OCI-LY1 (cell line): ENCODE results near the gene TXNRD3.

Experiments used
- H2AFZ ChIP-seq: fragments of 200-600 bp; sonication (generic), shearing (Covaris generic); 2 replicates; pipeline ENCODE4 v1.6.0; 2014; ENCODE audit warnings: antibody characterized with exemption, mild to moderate bottlenecking, low read length
- H3F3A ChIP-seq: fragments of 200-600 bp; sonication (generic), shearing (Covaris generic); 2 replicates; pipeline ENCODE4 v1.6.0; 2014; ENCODE audit warnings: mild to moderate bottlenecking, antibody characterized with exemption, low read length, moderate library complexity; ENCODE audit not compliant: insufficient read depth
- H3K27ac ChIP-seq: fragments of 200-600 bp; sonication (generic); 2 replicates; pipeline ENCODE4 v1.5.1; 2014; ENCODE audit warnings: low read length, mixed run types, mild to moderate bottlenecking, low read depth; ENCODE audit not compliant: poor library complexity, severe bottlenecking
- H3K27me3 ChIP-seq: fragments of 200-600 bp; sonication (generic); 2 replicates; pipeline ENCODE4 v1.6.0; 2014; ENCODE audit warnings: antibody characterized with exemption, mild to moderate bottlenecking, low read length, moderate library complexity; ENCODE audit not compliant: insufficient read depth
- H3K36me3 ChIP-seq: fragments of 200-600 bp; sonication (generic); 2 replicates; pipeline ENCODE4 v1.6.1; 2014; ENCODE audit warnings: mild to moderate bottlenecking, antibody characterized with exemption, low read length, moderate library complexity, mixed read lengths; ENCODE audit not compliant: insufficient read depth
- H3K4me1 ChIP-seq: fragments of 200-600 bp; sonication (generic); 2 replicates; pipeline ENCODE4 v1.5.1; 2014; ENCODE audit warnings: mild to moderate bottlenecking, low read length, moderate library complexity; ENCODE audit not compliant: insufficient read depth, severe bottlenecking
- H3K4me2 ChIP-seq: fragments of 200-600 bp; sonication (generic), shearing (Covaris generic); 2 replicates; pipeline ENCODE4 v1.6.1; 2014; ENCODE audit warnings: low read length
- H3K4me3 ChIP-seq: fragments of 200-600 bp; sonication (generic); 2 replicates; pipeline ENCODE4 v1.5.1; 2014; ENCODE audit warnings: low read length, low read depth, mild to moderate bottlenecking, mixed read lengths; ENCODE audit not compliant: poor library complexity, severe bottlenecking
- H3K79me2 ChIP-seq: fragments of 200-600 bp; shearing (Covaris generic); 2 replicates; pipeline ENCODE4 v1.6.1; 2016; ENCODE audit warnings: mixed run types, low read length, mixed read lengths; ENCODE audit not compliant: insufficient read depth
- H3K9ac ChIP-seq: fragments of 200-600 bp; sonication (generic), shearing (Covaris generic); 2 replicates; pipeline ENCODE4 v1.6.1; 2014; ENCODE audit warnings: mild to moderate bottlenecking, low read length, mixed read lengths
- H3K9me2 ChIP-seq: fragments of 200-600 bp; sonication (generic), shearing (Covaris generic); 2 replicates; pipeline ENCODE4 v1.6.1; 2014; ENCODE audit warnings: low read depth, mild to moderate bottlenecking, low read length, mixed read lengths
- H3K9me3 ChIP-seq: fragments of 200-600 bp; shearing (Covaris generic); 2 replicates; pipeline ENCODE4 v1.6.1; 2014; ENCODE audit warnings: low read length, mixed read lengths
- H4K20me1 ChIP-seq: fragments of 200-600 bp; sonication (generic), shearing (Covaris generic); 2 replicates; pipeline ENCODE4 v1.6.0; 2016; ENCODE audit warnings: mild to moderate bottlenecking, low read length; ENCODE audit not compliant: insufficient read depth
- EZH2 ChIP-seq: fragments of 200-600 bp; sonication (generic), shearing (Covaris generic); IDR thresholded peaks from 2 replicates; pipeline ENCODE4 v1.8.0; 2017; ENCODE audit warnings: borderline replicate concordance, mixed run types, mild to moderate bottlenecking, antibody characterized with exemption, low read length, moderate library complexity, mixed read lengths
- TF ChIP-seq, protein P1 (sequence below): fragments of 200-600 bp; sonication (generic), shearing (Covaris generic); IDR thresholded peaks from 2 replicates; pipeline ENCODE4 v1.5.1; 2017; ENCODE audit warnings: mild to moderate bottlenecking, antibody characterized with exemption, low read length, moderate library complexity, mixed read lengths

TXNRD3 gene

DNA sequence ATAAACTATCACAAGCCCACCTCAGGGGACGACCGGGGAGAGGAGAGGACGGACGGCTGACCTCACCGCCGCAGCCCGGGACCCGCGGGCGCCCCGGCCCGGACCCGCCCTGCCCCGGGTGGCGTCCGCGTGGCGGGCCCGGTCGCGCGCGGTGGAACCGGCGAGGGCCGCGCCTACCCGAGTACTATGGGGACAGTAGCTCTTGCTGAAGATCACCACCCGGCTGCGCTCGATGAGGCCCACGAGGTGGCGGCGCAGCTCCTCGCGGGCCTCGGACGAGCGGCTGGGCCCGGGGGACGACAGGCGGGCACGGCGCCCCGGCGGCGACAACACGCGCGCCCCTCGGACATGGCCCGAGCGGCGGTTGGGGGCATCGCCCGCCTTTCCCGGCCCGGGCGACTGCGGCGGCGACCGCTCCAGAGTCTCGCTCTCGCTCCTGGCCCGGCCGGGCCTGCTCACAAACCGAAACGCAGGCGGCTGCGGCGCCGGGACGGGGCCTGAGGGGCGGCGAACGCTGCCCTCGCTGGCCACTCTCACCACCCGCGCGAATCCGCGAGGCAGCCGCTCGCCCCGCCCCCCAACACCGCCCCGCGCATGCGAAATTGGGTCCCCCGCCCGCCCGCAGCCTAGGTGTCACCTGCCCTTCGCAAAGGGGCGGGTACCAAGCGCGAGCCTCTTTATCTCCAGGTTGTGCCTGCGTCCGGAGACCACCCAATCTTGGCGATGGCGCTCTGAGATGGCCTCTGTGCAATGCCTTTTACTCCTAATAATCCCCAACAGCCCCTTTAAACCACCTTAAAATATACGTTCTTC lies at the start of gene TXNRD3:
TSS of gene TXNRD3 (minus strand) at position 554 of the 813 bp plus-strand sequence.
- no peak within 1 kb of the TSS for H3K9ac ChIP-seq
- no peaks in the 10 kb centered on the region for H3K36me3 ChIP-seq
- TF ChIP-seq EZH2 = no peak
- TF ChIP-seq, protein P1, sequence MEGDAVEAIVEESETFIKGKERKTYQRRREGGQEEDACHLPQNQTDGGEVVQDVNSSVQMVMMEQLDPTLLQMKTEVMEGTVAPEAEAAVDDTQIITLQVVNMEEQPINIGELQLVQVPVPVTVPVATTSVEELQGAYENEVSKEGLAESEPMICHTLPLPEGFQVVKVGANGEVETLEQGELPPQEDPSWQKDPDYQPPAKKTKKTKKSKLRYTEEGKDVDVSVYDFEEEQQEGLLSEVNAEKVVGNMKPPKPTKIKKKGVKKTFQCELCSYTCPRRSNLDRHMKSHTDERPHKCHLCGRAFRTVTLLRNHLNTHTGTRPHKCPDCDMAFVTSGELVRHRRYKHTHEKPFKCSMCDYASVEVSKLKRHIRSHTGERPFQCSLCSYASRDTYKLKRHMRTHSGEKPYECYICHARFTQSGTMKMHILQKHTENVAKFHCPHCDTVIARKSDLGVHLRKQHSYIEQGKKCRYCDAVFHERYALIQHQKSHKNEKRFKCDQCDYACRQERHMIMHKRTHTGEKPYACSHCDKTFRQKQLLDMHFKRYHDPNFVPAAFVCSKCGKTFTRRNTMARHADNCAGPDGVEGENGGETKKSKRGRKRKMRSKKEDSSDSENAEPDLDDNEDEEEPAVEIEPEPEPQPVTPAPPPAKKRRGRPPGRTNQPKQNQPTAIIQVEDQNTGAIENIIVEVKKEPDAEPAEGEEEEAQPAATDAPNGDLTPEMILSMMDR = no peak

DNA sequence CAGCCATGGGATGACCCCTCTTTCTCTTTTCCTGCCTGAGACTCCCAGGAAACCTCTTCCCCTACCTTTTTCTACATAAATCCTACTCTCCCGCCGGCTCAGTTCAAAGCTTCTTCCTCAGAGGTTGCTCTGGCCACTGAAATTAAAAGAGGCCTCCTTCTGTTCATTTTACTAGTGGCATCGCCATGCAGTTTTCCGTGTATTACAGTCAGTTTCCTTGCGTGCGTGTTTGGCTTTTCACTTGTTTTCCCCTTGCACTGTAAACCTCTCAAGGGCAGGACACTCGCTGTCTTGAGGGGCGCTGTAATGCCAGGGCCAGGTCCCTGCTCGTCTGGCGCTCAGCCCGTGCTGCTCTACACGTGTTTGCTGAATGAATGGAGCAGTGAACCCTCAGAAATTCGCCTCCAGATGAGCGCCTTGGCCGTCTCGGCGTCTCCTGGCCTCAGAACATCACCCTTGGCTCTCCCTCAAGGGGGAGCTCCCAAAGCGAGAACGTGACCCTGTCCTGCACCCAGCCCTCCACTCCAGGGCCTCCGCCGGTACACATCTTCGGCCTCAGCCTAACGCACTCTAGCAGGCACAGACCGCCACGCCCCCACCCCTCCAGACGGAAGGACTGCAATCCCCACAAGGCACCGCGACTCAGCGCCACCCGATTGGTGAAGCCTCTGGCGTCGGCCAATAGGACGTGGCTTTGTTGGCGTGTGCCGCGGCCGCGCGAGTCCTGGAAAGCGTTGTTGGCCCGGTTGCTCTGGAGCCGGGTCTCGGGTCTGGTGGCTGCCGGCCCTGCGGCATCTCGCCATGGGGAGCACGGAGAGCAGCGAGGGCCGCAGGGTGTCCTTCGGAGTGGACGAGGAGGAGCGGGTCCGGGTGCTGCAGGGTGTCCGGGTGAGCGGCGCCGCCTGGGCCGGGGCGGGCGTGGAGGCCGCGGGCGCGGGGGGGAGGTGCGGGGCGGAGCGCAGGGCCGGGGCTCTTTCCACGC lies 48.9 kb upstream of the TXNRD3 start, which contains the start of gene CHCHD6:
TSS of gene CHCHD6 (plus strand) at position 729 of the 982 bp plus-strand sequence. CDS start at position 802, 73 bp downstream.
- no peaks in the 10 kb centered on the region; the same call in 1 of the 2 replicates for H3K27me3 ChIP-seq
- peak within 1 kb of the TSS; percentile 65 for H3K9ac ChIP-seq
- peaks cover 12% of the 10 kb centered on the region for H3K4me1 ChIP-seq
- peak within 1 kb of the TSS; percentile 78 for H3K4me2 ChIP-seq
- H3F3A ChIP-seq = no peaks in the 10 kb centered on the region
- H3K4me3 ChIP-seq = peak within 1 kb of the TSS; percentile 76
- no peaks in the 10 kb centered on the region; the same call in 1 of the 2 replicates for H3K9me3 ChIP-seq
- H3K27ac ChIP-seq = no peak within 1 kb of the TSS
- H3K79me2 ChIP-seq = no peaks in the 10 kb centered on the region
- TF ChIP-seq, protein P1 = peak; percentile 17; the same call in 1 of the 2 replicates
- no peak for TF ChIP-seq EZH2
- 0 out of 2 replicates have a peak within 1 kb of the TSS, but pooled peaks have one; percentile 5 for H2AFZ ChIP-seq
- no peaks in the 10 kb centered on the region for H3K36me3 ChIP-seq
- H4K20me1 ChIP-seq = no peaks in the 10 kb centered on the region
- H3K9me2 ChIP-seq = no peaks in the 10 kb centered on the region

More for the DNA sequence above, at the start of gene TXNRD3:
- Histone ChIP-seq H3K79me2 (no peaks in the 10 kb centered on the region), H3K9me2 (no peaks in the 10 kb centered on the region), H3K27me3 (peaks cover 10% of the 10 kb centered on the region; the same call in 1 of the 2 replicates), H2AFZ (no peak within 1 kb of the TSS), H3K4me1 (no peaks in the 10 kb centered on the region), H3F3A (no peaks in the 10 kb centered on the region), H3K9me3 (no peaks in the 10 kb centered on the region), H3K4me2 (no peak within 1 kb of the TSS), H4K20me1 (no peaks in the 10 kb centered on the region), H3K27ac (no peak within 1 kb of the TSS), H3K4me3 (no peak within 1 kb of the TSS)

DNA sequence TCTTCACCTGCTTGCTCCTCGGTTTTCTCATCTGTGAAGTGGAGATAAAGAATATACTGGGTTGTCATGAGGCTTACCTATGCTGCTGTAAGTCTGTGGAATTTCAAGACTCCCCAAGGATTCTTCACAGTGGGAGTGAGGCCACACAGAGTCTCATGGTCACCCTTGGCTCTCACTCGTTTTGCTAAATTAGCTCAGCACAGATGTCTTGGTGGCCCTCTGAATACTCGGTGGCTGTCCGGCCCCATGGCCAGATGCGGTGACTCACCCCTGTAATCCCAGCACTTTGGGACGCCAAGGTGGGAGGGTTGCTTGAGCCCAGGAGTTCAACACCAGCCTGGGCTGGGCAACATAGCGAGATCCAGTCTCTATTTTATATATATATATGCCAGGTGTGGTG lies 44.1 kb upstream of the TXNRD3 start:
- no peak overlapping the region for H3K4me3 ChIP-seq
- no peaks in the 10 kb centered on the region for H3F3A ChIP-seq
- H2AFZ ChIP-seq = no peak overlapping the region

More for the DNA sequence above, 44.1 kb upstream of the TXNRD3 start:
- Histone ChIP-seq H3K27ac (no peak overlapping the region), H3K27me3 (no peaks in the 10 kb centered on the region; the same call in 1 of the 2 replicates), H3K9me2 (no peaks in the 10 kb centered on the region), H3K9ac (no peak overlapping the region), H4K20me1 (no peaks in the 10 kb centered on the region), H3K79me2 (no peaks in the 10 kb centered on the region), H3K36me3 (no peaks in the 10 kb centered on the region), H3K4me2 (no peak overlapping the region), H3K9me3 (no peaks in the 10 kb centered on the region; the same call in 1 of the 2 replicates), H3K4me1 (peaks cover 5% of the 10 kb centered on the region)
- no peak for TF ChIP-seq EZH2
- TF ChIP-seq, protein P1 = no peak
